LNCAP (cell line): Measurements from ENCODE around the gene TTC28.

ENCODE experiments used
- CTCF ChIP-seq: fragments of 450-650 bp; IDR thresholded peaks from 2 replicates; pipeline ENCODE4 v1.5.1; 2017; ENCODE audit warnings: mild to moderate bottlenecking

The TTC28 gene

GRCh38 chr22:28397306-28397705, 282.3 kb downstream of the TTC28 start:
- no peak for TF ChIP-seq CTCF

GRCh38 chr22:28395920-28396753, 283.5 kb downstream of the TTC28 start:
- TF ChIP-seq CTCF, result no peak

GRCh38 chr22:28395520-28395919, 284.1 kb downstream of the TTC28 start:
- no peak for TF ChIP-seq CTCF

- TF ChIP-seq CTCF, result no peak
Measured at GRCh38 chr22:28394513-28395110, 285.0 kb downstream of the TTC28 start.

GRCh38 chr22:28381429-28382167, 298.0 kb downstream of the TTC28 start:
- no peak for TF ChIP-seq CTCF

- TF ChIP-seq CTCF, result no peak
Measured at GRCh38 chr22:28379951-28380350, 299.7 kb downstream of the TTC28 start.

GRCh38 chr22:28379075-28379779, 300.4 kb downstream of the TTC28 start:
- no peak for TF ChIP-seq CTCF
